ENCODE data around the gene HOXB9.

- no peak for TF ChIP-seq CTCF (IDR thresholded peaks at IDR 0.05; ENCODE audit: insufficient read depth, low read length, poor library complexity, severe bottlenecking)
- TF ChIP-seq EZH2phosphoT487 (conservative IDR thresholded peaks at IDR 0.05; ENCODE audit: low read length) = no peak
Measured at GRCh38 chr17:48624544-48625494, 1.3 kb downstream of the HOXB9 start.

Data from SU-DHL-6 (cell line).